Colonic mucosa (tissue), 4 donors: ENCODE results near the gene ARHGAP15. TPM values are rescaled to one million over a fixed set of nuclear protein-coding genes. Genes with fewer than 3 reads are reported as not detected.

Source experiments
- DNase-seq: peaks from one replicate; pipeline ENCODE4 v3.0.0-alpha.2; 2020
- H3K27ac ChIP-seq: fragments of 200-600 bp; one replicate; pipeline ENCODE4 v1.8.0; 2021
- H3K27me3 ChIP-seq: fragments of 200-600 bp; one replicate; pipeline ENCODE4 v1.8.0; 2021
- H3K36me3 ChIP-seq: fragments of 200-600 bp; one replicate; pipeline ENCODE4 v1.8.0; 2021
- H3K4me1 ChIP-seq: fragments of 200-600 bp; one replicate; pipeline ENCODE4 v1.8.0; 2021; ENCODE audit warnings: mild to moderate bottlenecking
- H3K4me3 ChIP-seq: fragments of 200-600 bp; one replicate; pipeline ENCODE4 v1.8.0; 2021
- H3K9ac ChIP-seq, 2 donors: one replicate each; pipeline ENCODE4 v1.7.0; 2013; ENCODE audit warnings: control low read depth in 2 of 2, low read depth in 2 of 2, low read length in 2 of 2
- H3K9me3 ChIP-seq: fragments of 200-600 bp; one replicate; pipeline ENCODE4 v1.8.0; 2021
- intact Hi-C: fragments of 100-400 bp; cut with DNase I; formaldehyde crosslinking; loops from one replicate; pipeline ENCODE4 v1.14.1; 2022
- total RNA-seq, 2 donors: library from RNA; stranded (reverse); fragmentation: NEBNext Ultra II Directional in 1 of 2; extraction: Animal tissue kit (Norgen Biotek cat#: 25700) in 1 of 2; gene quantifications; one replicate each; pipeline ENCODE4 v1.2.1, GENCODE V29; 2021
- TF ChIP-seq, protein P1 (sequence below): fragments of 200-600 bp; IDR thresholded peaks from one replicate; pipeline ENCODE4 v1.8.0; 2022; ENCODE audit warnings: antibody characterized with exemption, mild to moderate bottlenecking
- donor health status: healthy.
- donor health status: DM: no; HTN: no; CAD: no.
- donor health status: DM: no; HTN: no; CAD: no.

ARHGAP15 gene
- total RNA-seq, 2 donors from 2014 or later = 1.6 to 3.7 TPM

DNA sequence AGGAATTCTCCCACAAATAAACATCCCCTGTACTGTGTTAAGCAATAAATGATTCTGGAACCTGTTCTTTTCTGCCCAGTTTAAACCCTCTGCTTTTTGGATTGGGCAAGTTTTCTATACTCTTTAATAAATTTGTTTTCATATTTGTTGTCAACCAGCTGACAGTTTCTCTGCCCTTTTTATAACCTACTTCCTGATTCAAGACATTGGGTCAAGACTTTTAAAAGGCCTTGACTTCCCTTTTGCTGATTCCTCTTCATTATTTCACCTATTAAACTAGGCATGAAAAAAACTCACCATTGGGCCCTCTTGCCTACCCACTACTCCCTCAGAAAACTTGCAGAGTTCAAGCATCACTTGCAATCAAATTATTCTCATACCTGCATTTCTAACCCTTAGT is 459.5 kb downstream of the ARHGAP15 start:
- H3K36me3 ChIP-seq = no peaks in the 10 kb centered on the region
- no peak for DNase-seq
- H3K9ac ChIP-seq = no peak overlapping the region
- H3K27me3 ChIP-seq = no peaks in the 10 kb centered on the region
- intact Hi-C loops = no loop called here
- no peaks in the 10 kb centered on the region for H3K4me1 ChIP-seq
- TF ChIP-seq, protein P1, sequence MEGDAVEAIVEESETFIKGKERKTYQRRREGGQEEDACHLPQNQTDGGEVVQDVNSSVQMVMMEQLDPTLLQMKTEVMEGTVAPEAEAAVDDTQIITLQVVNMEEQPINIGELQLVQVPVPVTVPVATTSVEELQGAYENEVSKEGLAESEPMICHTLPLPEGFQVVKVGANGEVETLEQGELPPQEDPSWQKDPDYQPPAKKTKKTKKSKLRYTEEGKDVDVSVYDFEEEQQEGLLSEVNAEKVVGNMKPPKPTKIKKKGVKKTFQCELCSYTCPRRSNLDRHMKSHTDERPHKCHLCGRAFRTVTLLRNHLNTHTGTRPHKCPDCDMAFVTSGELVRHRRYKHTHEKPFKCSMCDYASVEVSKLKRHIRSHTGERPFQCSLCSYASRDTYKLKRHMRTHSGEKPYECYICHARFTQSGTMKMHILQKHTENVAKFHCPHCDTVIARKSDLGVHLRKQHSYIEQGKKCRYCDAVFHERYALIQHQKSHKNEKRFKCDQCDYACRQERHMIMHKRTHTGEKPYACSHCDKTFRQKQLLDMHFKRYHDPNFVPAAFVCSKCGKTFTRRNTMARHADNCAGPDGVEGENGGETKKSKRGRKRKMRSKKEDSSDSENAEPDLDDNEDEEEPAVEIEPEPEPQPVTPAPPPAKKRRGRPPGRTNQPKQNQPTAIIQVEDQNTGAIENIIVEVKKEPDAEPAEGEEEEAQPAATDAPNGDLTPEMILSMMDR = no peak
- H3K27ac ChIP-seq = no peak overlapping the region
- no peak overlapping the region for H3K4me3 ChIP-seq
- no peaks in the 10 kb centered on the region for H3K9me3 ChIP-seq

DNA sequence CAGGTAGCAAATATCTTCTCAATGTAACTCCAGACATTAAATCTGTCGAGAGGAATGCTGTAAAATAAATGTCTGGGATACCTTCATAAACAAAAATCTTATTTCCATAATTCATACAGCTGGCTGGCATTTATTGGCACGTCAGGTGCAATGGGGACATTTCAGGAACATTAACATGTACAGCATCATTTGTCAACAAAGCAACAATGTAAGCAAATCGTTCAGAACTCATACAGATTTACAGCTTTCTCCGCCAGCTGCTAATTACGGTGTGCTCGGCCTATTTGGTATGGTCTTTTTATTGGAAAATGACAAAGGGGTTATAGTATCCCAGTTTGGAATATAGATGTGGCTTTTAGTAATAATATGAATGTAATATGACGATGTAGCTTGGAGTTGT is 464.9 kb downstream of the ARHGAP15 start:
- TF ChIP-seq, protein P1 = no peak
- Histone ChIP-seq H3K27ac (no peak overlapping the region), H3K4me3 (no peak overlapping the region), H3K9ac (no peak overlapping the region), H3K4me1 (no peaks in the 10 kb centered on the region), H3K27me3 (no peaks in the 10 kb centered on the region), H3K36me3 (no peaks in the 10 kb centered on the region), H3K9me3 (no peaks in the 10 kb centered on the region)
- no peak for DNase-seq
- intact Hi-C loops = no loop called here

DNA sequence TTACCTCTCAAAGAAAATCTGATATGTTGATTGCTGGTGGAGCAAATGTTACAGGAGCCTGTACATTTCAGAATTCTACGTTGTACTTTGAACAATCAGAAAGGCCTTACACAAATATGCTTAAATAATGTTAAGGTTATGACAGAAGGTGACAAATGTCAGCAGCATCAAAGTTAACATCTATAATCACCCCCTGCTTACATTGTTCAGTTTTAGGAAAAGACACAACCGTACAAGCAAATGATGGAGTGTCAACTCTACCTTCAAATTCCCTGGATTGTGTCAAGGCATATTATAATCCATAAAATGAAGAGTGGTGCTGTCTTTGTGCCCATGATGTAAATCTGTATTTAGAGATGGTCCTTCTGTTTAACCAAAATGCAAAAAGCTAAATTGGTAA is 465.5 kb downstream of the ARHGAP15 start:
- no peak overlapping the region for H3K9ac ChIP-seq
- H3K4me3 ChIP-seq = no peak overlapping the region
- H3K4me1 ChIP-seq = no peaks in the 10 kb centered on the region
- no peaks in the 10 kb centered on the region for H3K9me3 ChIP-seq
- intact Hi-C loops = no loop called here
- TF ChIP-seq, protein P1 = no peak
- no peaks in the 10 kb centered on the region for H3K27me3 ChIP-seq
- no peak overlapping the region for H3K27ac ChIP-seq
- DNase-seq = no peak
- H3K36me3 ChIP-seq = no peaks in the 10 kb centered on the region

DNA sequence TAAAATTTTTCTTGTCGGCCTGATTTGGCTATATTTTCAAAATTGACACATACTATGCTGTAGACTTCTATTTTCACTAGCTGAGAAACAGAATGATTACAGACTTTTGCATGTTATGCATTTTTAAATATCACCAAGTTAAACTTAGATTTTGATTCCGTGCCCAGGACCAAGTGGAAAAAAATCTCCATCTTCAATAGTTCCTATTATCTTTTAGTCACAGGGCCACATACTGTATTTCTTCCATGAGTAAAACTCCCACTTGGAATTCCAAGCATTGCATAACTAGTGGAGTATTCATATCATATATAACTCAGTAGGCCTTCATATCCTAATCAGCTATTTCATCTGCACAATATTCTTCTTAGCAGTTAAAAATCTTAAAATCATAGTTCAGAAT is 470.9 kb downstream of the ARHGAP15 start:
- TF ChIP-seq, protein P1 = no peak
- no peak for DNase-seq
- Histone ChIP-seq H3K36me3 (no peaks in the 10 kb centered on the region), H3K4me3 (no peak overlapping the region), H3K9me3 (no peaks in the 10 kb centered on the region), H3K4me1 (no peaks in the 10 kb centered on the region), H3K27me3 (no peaks in the 10 kb centered on the region), H3K27ac (no peak overlapping the region), H3K9ac (no peak overlapping the region)
- intact Hi-C loops = no loop called here

DNA sequence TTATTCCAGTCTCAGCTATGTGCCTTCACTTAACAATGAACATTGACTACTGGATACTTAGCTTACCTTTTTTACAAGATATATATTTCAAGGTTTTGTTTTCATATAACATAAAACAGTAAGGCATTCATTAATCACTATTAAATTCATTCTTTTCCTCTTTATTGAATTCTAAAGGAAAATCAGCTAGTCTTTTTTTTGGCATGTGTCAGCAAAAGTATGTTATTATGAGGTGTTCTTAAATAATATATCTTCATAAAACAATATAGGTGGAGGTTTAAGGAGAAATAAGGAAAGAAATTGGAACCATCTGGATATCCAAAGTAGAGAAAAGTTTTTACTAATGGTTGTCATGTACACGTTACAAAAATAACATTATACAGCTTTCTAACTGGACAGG is 472.6 kb downstream of the ARHGAP15 start:
- Histone ChIP-seq H3K36me3 (no peaks in the 10 kb centered on the region), H3K27ac (no peak overlapping the region), H3K4me3 (no peak overlapping the region), H3K9me3 (no peaks in the 10 kb centered on the region), H3K9ac (no peak overlapping the region), H3K4me1 (no peaks in the 10 kb centered on the region), H3K27me3 (no peaks in the 10 kb centered on the region)
- intact Hi-C loops = no loop called here
- no peak for DNase-seq
- TF ChIP-seq, protein P1 = no peak
